ENCODE data around the gene LZTFL1.

LZTFL1 gene

DNA sequence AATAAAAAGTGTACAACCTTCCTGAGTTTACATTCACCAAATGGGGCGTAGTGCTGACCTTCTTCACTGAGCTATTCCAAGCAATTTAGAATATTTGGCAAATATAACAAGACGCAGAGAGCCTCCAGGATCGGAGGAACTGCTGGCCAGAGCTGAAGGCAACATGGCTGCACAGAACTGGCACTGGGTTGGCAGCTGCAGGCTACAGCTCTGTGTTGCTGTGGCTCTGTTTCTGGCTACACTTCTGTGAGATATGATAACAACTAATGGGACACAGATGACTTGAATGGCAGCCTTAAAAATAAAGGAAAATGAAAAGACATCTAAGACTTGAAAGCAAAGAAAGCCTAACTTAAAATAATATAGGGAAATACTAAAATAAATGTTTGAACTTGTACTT lies 34.8 kb downstream of the LZTFL1 start:
- no peak for DNase-seq

DNA sequence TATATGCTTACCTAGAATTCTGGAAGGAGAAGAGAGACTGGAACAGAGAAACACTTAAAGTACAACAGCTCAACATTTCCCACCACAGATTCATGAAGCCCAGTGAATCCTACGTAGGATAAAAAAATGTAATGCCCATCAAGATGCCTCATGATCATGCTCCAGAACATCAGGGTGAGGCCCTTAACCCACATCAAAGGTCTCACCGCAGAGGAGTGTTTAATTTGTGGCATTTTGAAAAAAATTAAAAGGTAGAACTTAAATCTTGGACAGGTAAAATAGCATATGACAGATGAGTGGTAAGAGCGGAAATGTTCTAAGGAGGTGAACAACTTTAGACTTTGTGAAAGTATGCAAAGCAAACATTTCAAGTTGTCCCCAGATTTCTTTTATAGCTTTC lies 35.8 kb downstream of the LZTFL1 start:
- no peak for DNase-seq

DNA sequence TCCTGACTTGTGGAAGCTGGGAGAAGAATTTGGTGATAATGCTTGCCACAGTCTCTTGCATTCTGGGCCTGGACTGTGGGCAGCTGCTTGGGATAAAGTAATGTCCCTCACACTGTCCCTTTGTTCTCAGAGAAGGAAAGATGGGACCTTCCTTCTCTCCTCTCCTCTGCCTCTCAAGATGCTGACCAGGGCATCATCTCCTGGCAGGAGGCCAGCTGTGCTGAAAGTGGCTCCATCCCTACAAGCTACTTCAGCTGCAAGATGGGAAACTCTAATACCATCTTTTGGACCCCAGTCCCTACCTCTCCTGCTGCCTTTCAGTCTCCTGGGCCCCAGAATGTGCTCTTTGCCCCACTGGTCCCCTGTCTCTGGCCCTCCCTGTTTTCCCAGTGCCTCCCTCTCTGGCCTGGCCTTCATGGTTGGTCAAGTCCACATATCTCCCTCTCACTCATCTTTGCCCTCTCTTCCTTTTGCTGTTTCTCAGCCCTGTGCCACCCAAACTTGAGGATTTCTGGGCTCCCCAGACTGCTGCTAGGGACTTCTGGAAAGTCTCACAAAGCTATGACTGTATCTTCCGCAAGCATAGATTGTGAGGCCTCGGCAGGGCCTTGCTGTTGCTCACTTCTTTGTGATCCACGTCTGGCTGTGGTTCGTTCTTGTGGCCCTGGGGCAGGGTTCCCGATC lies 38.5 kb downstream of the LZTFL1 start:
- DNase-seq: no peak

DNA sequence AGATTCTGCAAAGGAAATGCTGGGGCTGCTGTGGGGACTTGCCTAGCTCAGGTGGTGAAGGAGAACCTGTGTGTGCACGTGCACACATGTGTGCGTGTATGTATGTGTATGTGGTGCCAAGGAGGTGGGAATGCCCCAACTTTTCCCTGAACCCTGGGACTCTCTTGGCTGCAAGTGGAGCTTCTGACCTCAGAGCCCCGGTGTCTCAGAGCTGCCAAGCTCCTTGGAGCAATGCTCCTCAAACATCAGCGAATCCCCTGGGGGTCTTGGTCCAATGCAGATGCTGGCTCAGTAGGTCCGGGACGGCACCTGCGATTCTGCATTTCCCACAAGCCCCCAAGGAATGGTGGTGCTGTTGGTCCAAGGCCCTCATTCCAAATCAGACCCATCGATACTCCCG lies 39.8 kb downstream of the LZTFL1 start:
- DNase-seq: no peak

- no peak for DNase-seq
Measured at GRCh38 chr3:45800611-45801010, 41.3 kb downstream of the LZTFL1 start.

GRCh38 chr3:45799586-45799985 lies 42.3 kb downstream of the LZTFL1 start:
- DNase-seq: no peak

DNA sequence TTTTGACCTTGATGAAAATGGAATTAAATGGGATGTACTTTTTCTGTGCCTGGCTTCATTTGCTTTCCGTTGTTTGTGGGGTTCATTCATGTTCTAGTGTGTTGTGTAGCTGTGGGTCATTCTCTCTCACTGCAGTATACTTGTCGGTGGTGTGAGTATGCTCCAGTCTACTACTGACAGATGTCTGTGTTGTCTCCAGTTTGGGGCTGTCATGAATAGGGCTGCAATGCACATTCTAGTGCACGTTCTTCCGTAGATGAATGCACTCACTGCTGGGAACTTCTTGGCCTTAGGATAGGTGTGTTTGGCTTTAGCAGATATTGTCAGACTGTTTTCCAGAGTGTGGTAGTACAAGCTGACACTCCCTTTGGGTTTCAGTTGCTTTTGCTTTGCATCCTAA lies 43.9 kb downstream of the LZTFL1 start:
- no peak for DNase-seq

DNA sequence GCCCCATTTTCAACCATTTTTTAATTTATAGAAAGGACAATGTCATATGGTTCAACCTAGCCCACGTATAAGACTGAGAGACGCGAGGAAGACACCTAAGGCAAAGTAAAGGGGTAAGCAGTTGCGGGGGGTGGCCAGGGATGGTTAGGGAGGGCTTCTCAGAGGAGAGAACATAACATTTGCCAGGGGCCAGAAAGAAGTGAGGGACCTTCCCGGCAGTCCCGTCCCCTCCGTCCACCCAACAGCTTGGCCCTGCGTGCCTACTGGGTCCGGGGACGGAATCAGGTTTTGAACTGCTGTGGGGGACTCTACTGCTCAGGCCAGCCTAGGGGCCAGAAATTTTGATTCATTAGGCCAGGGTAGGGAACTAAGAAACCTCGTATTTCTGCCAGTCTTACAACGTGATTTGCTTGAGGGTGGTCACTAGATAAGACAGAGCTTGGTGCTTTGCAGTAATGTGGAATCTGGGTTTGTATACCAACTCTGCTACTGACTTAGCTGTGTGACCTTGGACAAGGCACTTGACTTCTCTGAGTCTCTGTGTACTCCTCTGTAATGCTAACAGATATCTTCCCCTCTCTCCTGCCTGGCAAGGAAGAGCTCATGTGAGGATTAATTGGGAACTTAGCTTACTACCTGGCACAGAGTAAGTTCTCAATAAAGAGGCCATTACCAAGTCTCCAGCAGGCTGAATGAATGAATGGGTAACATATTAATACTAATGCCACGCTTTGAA lies 44.8 kb downstream of the LZTFL1 start:
- DNase-seq: no peak

DNA sequence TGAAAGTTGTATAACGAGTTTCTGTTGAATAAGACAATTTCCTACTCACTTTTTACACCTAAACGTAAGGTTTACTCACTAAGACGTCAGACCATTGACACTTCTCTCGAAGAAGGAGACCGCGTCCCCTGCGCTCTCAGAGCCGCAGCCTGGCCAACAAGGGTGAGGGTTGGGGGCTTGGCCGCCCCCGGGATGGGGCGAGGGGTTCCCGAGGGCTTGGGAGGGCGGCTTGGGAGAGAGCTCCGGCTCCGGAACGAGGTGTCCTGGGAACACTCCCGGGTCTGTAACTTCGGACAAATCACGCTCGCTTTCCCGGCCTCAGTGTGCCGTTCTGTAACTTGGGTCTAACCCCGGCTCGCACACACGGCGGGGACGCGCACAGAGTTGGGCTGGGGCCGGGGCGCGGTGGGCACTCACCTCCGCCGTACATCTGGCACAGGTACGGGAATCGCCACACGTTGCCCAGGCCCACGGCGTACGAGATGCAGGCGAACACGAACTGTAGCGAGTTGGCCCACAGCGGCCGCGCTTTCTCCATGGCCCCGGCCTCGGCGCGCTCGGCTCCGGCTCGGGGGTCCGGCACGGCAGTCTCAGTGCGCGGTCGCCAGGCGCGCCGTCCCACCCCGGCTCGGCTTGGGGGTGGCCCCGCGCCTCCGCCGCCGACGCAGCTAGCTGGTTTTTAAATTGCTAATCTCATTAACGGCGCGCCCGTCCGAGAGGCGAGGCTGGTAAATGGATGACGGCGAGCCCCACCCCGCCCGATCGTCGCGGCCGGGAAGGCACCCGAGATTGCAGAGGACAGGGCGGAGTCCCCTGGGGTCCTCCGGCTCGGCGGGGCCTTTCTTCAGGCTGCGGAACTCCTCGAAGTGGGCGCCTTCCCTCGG lies 45.8 kb downstream of the LZTFL1 start, which contains the start of gene SLC6A20:
Gene SLC6A20, minus strand, starts transcription at position 655 of the 884 bp plus-strand sequence. Its CDS starts 117 bp downstream, at position 538.
- no peak for DNase-seq

DNA sequence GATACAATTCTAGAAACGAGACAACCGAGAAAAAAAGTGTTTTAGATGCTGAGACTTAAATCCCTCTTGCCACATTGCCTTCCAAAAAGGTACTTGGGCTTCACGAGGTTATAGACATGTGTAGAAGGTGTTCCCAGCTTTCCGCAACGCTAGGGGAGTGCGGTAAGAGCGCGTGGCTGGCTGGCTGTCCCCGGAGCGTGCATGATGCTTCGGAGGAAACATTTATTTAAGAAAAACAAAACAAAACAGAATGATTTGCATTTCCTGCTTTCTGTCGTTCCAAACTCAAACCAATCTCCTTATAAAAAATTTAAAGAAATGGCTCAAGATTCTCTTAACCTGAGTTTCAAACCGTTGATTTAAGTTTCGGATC lies 46.4 kb downstream of the LZTFL1 start:
- no peak for DNase-seq

GRCh38 chr3:45794660-45795059 lies 47.3 kb downstream of the LZTFL1 start:
- no peak for DNase-seq

DNA sequence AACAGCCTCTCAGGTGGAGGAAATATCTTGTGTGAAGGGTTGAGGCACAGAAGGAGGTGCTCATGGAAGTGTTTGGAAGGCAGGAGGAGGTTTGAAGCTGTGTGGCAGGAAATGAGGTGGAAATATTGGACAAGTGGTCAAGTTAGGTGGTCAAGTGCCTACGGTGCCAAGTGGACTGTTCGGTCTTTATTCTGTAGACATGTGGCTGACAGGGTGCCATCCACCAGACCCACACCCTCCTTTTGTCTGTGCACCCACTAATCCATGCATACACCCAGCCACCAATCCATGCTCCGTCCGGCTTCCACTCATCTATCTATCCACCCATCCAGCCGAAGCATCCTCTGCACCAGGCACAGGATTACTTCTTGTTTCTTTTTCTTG lies 47.8 kb downstream of the LZTFL1 start:
- DNase-seq: no peak

GRCh38 chr3:45793482-45794176 lies 48.3 kb downstream of the LZTFL1 start:
- DNase-seq: no peak

GRCh38 chr3:45792516-45793172 lies 49.3 kb downstream of the LZTFL1 start:
- no peak for DNase-seq

DNA sequence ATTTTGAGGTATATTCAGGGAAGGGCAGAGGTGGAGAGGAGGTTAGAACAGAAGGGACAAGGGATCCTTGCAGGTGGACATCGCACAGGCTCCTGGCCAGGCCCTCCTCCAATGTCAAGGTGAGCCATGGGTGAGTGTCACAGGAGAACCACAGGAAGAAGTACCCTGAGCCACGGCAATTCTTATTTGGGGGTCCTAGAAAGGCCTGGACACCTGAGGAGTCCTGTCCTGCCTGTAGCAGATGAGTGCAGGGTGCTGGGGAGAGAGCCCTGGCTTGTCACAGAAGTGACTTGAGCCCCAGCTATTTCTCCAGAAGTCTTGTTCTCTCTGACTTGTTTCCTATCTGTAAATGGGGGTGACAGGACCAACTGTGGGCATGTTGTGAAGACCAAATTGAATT lies 49.9 kb downstream of the LZTFL1 start:
- no peak for DNase-seq

GRCh38 chr3:45790596-45790995 lies 51.3 kb downstream of the LZTFL1 start:
- DNase-seq: no peak

DNA sequence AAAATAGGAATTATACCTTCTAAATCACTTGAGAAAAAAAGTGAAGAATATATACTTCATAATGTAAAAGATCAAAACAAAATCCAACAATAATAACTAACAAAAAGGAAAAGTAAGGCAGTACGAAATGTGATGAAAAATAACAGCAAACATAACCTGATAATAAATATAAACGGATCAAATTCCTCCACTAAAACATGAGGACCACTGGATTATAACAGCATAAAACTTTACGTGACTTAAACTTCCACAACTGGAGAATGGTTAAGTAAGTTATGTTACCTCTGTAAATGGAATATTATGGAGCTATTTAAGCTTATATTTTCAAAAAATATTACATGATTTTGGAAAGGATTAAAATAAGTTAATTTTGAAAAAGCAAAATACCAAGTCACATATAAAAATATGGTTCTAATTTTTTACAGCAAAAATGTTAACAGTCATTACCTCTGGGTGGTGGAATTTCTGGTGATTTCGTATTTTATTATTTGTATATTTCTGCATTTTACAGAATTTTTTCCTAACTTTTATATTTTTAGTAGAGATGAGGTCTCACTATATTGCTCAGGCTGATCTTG lies 52.6 kb downstream of the LZTFL1 start:
- DNase-seq: no peak

DNA sequence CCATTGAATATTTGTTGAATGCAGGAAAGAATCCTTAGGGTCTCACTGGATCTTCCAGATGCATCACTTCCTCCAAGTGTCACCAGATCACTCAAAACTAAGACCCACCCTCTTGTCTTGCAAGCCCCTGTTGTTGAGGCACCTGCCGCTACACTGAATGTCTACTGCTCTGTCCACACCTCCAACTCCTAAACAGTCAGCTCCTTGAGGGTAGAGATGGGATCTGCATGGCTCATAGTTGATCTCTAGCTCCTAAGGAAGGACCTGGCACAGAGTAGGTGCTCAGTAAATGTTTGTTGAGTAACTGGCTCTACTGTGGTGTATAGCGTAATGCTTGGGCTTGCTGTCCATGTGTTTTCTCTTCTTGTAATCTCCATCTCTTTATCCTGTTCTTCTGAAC lies 54.4 kb downstream of the LZTFL1 start:
- no peak for DNase-seq

DNA sequence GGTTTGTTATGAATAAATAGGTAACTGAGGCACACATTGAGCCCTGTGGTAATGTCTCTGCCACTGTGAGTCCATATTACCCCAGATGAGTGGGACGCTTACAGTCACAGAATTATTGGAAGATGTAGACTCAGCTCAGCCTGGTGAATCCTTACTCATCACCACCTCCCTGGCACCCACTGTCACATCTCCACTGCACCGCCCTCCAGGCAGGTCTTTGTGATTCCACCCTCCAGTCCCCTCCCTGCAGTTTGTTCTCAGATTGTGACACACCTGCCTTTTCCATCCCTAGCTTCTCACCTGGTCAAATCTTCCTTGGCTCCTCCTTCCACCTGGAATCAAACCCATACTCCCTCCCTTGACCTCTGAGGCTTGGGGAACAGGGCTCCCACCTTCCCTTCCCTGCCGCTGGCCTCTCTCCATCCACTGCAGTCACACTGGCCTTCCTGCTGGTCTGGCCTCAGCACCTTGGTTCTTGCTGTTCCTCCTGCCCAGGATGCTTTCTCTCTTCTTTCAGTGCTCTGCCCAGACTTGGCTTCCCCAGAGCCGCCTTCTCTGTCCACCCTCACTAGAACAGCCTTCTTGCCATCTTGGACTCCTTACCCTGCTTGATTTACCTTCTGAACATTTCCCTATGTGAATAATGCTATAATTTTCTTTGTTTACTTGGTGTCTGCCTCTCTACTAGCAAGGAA lies 55.0 kb downstream of the LZTFL1 start:
- DNase-seq: no peak

- no peak for DNase-seq
Measured at GRCh38 chr3:45785605-45786150, 56.2 kb downstream of the LZTFL1 start.

GRCh38 chr3:45783667-45784066 lies 58.3 kb downstream of the LZTFL1 start:
- DNase-seq: no peak

All from left hindlimb (tissue), 1 donor.